Measurements from ENCODE around the gene CHORDC1.
A peak's percentile ranks its signal among the peaks of the same experiment; 100 is the strongest.
"Not testable (repeated sequence)": the region's sequence is repeated elsewhere in the genome, so short reads cannot be mapped to it uniquely, and the experiment has no call there.

Gene CHORDC1

DNA sequence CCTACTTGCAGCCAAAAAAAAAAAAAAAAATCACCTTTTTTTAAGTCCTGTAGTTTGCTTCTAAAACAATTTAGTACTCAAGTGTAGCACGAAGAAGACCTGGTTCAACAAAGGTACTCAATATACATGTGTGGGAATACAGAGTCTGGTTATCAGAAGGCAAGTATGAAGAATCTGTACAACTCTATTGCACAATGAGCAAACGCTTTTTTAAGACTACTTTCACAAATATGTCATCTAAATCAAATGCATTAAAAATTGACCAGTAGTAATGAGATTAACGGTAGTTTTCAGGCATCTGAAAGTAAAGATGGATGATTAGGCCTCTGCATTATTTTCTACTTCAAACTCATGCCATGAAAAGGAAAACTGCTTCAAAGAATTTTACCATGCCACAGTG, 9.5 kb downstream of the CHORDC1 start:
- DNase-seq = no peak

- DNase-seq = no peak
Measured at GRCh38 chr11:90208857-90209256, 14.0 kb downstream of the CHORDC1 start.

GRCh38 chr11:90207992-90208391, 14.9 kb downstream of the CHORDC1 start:
- not testable (repeated sequence) for DNase-seq

DNA sequence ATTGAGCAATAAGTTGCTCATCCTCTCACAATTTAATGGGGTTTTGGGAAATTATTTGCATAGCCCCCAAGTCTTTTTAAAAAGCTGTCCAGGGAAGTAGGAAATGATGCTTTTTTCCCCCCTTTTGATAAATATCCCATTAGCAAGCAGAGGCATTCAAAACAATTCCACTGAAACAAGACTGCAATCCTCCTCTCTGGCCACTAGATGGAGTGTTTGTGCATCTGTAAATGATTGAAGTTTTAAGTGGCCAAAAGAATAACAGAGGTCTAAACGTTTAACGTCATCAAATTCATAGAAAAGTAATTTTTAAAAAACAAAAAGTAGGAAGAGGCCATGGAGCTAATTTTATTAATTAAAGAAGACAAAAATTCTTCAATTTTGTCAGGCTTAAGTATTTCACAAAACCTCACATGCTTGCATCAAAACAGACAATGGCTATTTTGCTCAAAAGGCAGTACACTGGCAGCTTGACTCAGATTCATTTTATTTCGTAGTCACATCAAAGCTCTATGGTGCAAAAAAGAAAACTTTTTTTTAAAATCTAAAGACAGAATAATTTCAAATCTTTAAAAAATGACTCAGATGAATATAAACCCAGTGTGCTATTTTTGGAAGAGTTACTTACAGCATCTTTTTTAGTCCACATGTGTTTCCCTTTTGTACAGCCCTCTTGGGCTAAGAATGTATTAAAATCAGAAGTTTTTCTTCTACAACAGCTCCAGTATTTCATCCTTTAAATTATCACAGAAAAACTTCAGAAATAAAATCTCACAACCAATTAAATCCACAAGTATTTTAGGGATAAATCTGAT, 17.8 kb downstream of the CHORDC1 start:
- DNase-seq = peak in 1 of 2 experiments; percentile 19

- no peak for DNase-seq
Measured at GRCh38 chr11:90204407-90204806, 18.4 kb downstream of the CHORDC1 start.

DNA sequence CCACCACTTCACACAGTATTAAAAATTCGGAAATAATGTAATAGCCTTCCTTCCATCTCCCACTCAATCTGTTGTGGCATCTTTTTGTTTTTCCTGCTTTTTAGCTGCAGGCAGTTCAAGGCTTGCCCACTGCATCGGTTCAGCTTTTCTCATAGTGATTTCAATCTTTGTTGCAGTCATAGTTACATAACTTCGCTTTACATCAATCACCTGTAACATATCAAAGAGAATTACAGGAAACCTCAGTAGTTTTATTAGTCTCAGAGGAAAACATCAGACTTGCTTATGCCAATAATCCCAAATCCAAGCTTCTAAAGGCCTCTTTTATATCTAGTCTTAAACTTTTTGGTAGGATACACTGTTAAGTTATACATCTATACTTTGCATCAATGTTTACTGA, 20.5 kb downstream of the CHORDC1 start:
- DNase-seq = no peak

DNA sequence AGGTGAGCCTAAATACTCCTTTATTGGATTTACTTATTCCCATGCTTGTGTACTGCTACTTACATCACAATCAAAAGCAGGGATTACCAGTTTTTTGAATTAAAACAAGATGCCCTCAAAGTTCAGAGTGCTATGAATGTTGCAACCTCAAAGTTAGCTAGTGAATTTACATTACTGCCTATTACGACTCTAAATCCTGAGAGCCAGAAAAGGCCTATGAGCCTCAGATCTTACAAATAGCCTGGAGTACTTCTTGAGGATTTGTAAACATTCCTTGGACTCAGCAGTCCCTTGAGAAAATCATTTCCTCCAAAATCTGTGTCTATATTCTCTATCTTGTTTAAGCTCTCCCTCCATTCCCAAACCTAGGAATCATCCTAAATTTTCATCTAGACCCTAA, 25.5 kb downstream of the CHORDC1 start:
- no peak for DNase-seq

DNA sequence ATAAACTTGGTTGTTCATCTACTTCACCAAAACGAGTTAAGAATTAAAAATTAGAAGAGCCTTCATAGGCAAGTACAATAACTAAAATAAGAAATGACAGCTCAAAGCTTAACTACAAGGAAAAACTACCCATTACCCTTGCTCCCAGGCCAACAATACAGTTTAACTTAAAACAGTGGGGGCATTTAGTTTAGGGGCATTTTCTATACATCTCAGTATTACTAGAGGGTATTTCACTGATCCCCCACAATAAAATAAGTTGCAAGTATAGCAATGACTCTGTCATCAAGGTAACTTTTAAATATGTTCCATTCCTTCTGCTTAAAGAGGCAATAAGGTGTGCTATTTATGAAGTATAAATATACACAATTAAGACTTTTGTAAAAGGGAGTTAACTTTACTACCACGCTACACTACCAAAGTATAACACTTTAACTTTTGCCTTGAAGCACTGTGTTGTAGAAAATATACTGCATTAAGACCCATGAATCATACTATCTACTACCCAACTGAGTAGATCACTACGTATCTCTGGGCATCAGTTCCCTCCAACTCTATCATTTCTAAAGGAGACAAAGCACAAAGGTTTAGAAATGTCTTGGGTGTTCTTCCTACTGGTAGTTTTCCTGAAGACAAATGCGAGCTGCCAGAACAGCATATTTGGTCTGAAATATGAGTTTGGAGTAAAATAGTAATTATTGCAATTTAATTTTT, 29.8 kb downstream of the CHORDC1 start:
- DNase-seq = no peak

- DNase-seq = no peak
Measured at GRCh38 chr11:90189011-90189410, 33.8 kb downstream of the CHORDC1 start.

DNA sequence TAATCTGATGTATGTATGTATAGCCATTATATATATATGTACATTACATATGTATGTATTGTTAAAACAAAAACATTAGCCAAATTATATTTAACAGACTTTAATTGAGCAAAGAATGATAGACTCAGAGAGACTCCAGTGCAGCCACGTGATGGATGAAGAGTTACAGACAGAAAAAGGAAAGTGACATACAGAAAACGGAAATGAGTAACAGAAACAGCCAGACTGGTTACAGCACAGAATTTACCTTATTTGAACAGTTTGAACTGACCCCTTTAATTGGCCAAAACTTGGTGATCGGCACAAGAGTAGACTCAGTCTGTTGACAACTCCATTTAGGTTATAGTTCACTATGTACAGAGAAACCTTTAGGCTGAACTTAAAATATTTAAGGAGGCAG, 35.0 kb downstream of the CHORDC1 start:
- no peak for DNase-seq

DNA sequence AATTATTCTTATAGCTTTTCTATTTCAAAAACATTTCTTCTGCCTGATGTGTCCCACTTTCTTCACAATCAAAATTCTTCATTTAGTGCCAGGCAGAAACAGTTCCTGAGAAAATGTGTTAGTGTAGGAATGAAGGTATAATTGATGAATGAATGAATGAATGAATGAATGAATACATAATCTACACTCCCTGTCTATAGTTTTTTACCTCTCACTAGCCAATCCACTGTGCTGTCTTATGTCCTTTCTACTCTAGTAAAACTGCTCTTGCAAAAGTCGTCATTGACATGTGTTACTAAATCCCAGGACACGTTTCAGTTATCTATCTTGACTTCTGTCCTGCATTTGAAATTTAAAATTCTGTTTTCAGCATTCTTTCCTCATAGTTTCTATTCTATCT, 42.9 kb downstream of the CHORDC1 start:
- DNase-seq = no peak

DNA sequence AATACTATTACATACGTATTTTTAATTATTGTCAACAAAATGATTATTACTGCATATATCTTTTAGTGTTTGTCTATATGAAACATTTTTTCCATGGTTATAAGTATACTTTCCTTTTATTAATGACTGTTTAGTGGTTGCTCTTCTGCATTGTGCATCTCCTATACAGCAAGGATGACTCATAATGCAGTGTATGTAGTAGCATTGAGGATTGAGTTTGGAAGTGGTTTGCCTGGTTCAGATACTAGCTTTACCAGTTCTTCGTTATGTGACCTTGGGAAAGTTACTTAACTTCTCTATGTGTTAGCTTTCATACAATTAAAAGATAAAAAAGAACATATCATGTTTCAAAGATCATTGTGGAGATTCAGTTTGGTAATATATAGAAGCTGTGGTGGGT, 44.1 kb downstream of the CHORDC1 start:
- no peak for DNase-seq

- DNase-seq = no peak
Measured at GRCh38 chr11:90176069-90176468, 46.8 kb downstream of the CHORDC1 start.

GRCh38 chr11:90171359-90171758, 51.5 kb downstream of the CHORDC1 start:
- DNase-seq = no peak

DNA sequence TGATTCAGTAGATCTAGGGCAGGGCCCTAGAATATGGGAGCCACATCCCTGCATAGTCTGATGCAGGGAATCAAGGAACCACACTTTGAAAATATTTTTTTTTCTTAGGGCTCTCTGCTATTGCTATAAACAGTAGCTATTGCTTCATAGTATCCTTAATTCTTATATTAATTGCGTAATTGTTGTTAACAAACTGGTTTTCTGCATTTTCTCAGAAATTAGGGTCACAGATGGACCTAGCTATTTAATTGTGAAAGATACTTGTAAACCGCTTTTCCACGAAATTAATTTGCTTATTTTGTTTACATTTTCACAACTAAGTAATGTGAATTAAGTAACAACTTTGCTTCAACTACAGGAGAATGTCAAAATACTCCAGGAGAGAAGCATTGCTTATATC, 54.3 kb downstream of the CHORDC1 start:
- no peak for DNase-seq

- not testable (repeated sequence) for DNase-seq
Measured at GRCh38 chr11:90167704-90168103, 55.1 kb downstream of the CHORDC1 start.

DNA sequence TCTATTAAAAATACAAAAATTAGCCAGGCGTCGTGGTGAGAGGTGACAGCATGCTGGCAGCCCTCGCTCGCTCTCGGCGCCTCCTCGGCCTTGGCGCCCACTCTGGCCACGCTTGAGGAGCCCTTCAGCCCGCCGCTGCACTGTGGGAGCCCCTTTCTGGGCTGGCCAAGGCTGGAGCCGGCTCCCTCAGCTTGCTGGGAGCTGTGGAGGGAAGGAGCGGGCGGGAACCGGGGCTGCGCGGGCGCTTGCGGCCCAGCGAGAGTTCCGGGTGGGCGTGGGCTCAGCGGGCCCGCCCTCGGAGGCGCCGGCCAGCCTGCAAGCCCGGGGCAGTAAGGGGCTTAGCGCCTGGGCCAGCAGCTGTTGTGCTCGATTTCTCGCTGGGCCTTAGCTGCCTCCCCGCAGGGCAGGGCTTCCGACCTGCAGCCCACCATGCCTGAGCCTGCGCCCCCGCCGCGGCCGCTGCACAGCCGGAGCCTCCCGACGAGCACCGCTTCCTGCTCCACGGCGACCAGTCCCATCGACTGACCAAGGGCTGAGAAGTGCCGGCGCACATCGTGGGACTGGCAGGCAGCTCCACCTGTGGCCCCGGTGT, 55.8 kb downstream of the CHORDC1 start:
- not testable (repeated sequence) for DNase-seq
